GM19324 (cell line): Measurements from ENCODE around the gene ABLIM2.

ENCODE experiments used
- ATAC-seq: cut with Tn5 transposase; IDR thresholded peaks from one replicate; pipeline ENCODE4 v1.9.1; 2021; ENCODE audit warnings: mild to moderate bottlenecking, moderate library complexity; ENCODE audit not compliant: unreplicated experiment, low FRiP score

Gene ABLIM2

GRCh38 chr4:8160572-8160971 lies 2.0 kb upstream of the ABLIM2 start:
- no peak for ATAC-seq

- ATAC-seq = no peak
Observed at GRCh38 chr4:8160233-8160560, 1.6 kb upstream of the ABLIM2 start.

- no peak for ATAC-seq
Observed at GRCh38 chr4:8159537-8160232, 1.1 kb upstream of the ABLIM2 start.

- no peak for ATAC-seq
Observed at GRCh38 chr4:8157944-8158709, 486 bp downstream of the ABLIM2 start.

GRCh38 chr4:8157496-8157895 lies 1.1 kb downstream of the ABLIM2 start:
- no peak for ATAC-seq

- ATAC-seq = no peak
Observed at GRCh38 chr4:8156617-8157016, 2.0 kb downstream of the ABLIM2 start.

GRCh38 chr4:8155660-8156421 lies 2.8 kb downstream of the ABLIM2 start:
- no peak for ATAC-seq

- no peak for ATAC-seq
Observed at GRCh38 chr4:8155048-8155447, 3.6 kb downstream of the ABLIM2 start.

- ATAC-seq = no peak
Observed at GRCh38 chr4:8153441-8153840, 5.2 kb downstream of the ABLIM2 start.

GRCh38 chr4:8152865-8153257 lies 5.8 kb downstream of the ABLIM2 start:
- no peak for ATAC-seq

- no peak for ATAC-seq
Observed at GRCh38 chr4:8152090-8152864, 6.3 kb downstream of the ABLIM2 start.

- no peak for ATAC-seq
Observed at GRCh38 chr4:8151165-8151650, 7.4 kb downstream of the ABLIM2 start.

GRCh38 chr4:8150152-8151090 lies 8.2 kb downstream of the ABLIM2 start:
- ATAC-seq = no peak

- no peak for ATAC-seq
Observed at GRCh38 chr4:8149664-8150063, 8.9 kb downstream of the ABLIM2 start.

- no peak for ATAC-seq
Observed at GRCh38 chr4:8148785-8149435, 9.7 kb downstream of the ABLIM2 start.

GRCh38 chr4:8148159-8148558 lies 10.5 kb downstream of the ABLIM2 start:
- ATAC-seq = no peak

GRCh38 chr4:8147231-8147970 lies 11.2 kb downstream of the ABLIM2 start:
- no peak for ATAC-seq

GRCh38 chr4:8146157-8146556 lies 12.5 kb downstream of the ABLIM2 start:
- no peak for ATAC-seq
